GM12878 (cell line): Measurements from ENCODE around the gene RNU11. TPM values are rescaled to one million over a fixed set of nuclear protein-coding genes. Genes with fewer than 3 reads are reported as not detected.

Experiments
- CREM ChIP-seq: IDR thresholded peaks from 2 replicates; pipeline ENCODE4 v1.6.1; 2014; ENCODE audit warnings: antibody characterized with exemption, low read depth
- ELK1 ChIP-seq: IDR thresholded peaks from 2 replicates; pipeline ENCODE4 v1.6.1; 2012; ENCODE audit warnings: low read depth, low read length, improper control_type of control experiment
- ESRRA ChIP-seq: IDR thresholded peaks from 2 replicates; pipeline ENCODE4 v1.6.1; 2012; ENCODE audit warnings: mild to moderate bottlenecking, low read length, improper control_type of control experiment
- ETV6 ChIP-seq, 2 experiments: fragments of 450-650 bp in 1 of 2; IDR thresholded peaks in 1 of 2; conservative IDR thresholded peaks in 1 of 2; 2 replicates each; pipeline ENCODE4 v1.6.1; 2014; ENCODE audit warnings: antibody characterized with exemption in 1 of 2, borderline replicate concordance in 1 of 2, low read depth in 1 of 2, mild to moderate bottlenecking in 1 of 2, moderate library complexity in 1 of 2
- FOXK2 ChIP-seq: fragments of 450-650 bp; IDR thresholded peaks from 2 replicates; pipeline ENCODE4 v1.6.1; 2017; ENCODE audit warnings: mild to moderate bottlenecking, moderate library complexity
- JUND ChIP-seq: IDR thresholded peaks from 2 replicates; pipeline ENCODE4 v1.6.1; 2012; ENCODE audit warnings: low read depth, mild to moderate bottlenecking, low read length, improper control_type of control experiment, moderate library complexity
- LARP7 ChIP-seq: fragments of 450-650 bp; IDR thresholded peaks from 2 replicates; pipeline ENCODE4 v1.6.1; 2017; ENCODE audit warnings: mild to moderate bottlenecking
- MLLT1 ChIP-seq: fragments of 450-650 bp; IDR thresholded peaks from 2 replicates; pipeline ENCODE4 v1.6.1; 2016; ENCODE audit warnings: mild to moderate bottlenecking
- MYB ChIP-seq: fragments of 150-350 bp; IDR thresholded peaks from 2 replicates; pipeline ENCODE4 v1.6.1; 2014; ENCODE audit warnings: mild to moderate bottlenecking, low read depth, low read length, borderline replicate concordance
- NFYB ChIP-seq: IDR thresholded peaks from 2 replicates; pipeline ENCODE4 v1.6.1; 2011; ENCODE audit warnings: low read depth, mild to moderate bottlenecking, low read length, improper control_type of control experiment, moderate library complexity; ENCODE audit not compliant: insufficient read depth
- NR2C2 ChIP-seq: IDR thresholded peaks from 2 replicates; pipeline ENCODE4 v1.6.1; 2011; ENCODE audit warnings: borderline replicate concordance, low read depth; ENCODE audit not compliant: control insufficient read depth, insufficient read length
- SMAD5 ChIP-seq: IDR thresholded peaks from 2 replicates; pipeline ENCODE4 v1.6.1; 2016; ENCODE audit warnings: antibody characterized with exemption, low read depth
- SREBF2 ChIP-seq: IDR thresholded peaks from 2 replicates; pipeline ENCODE4 v1.6.1; 2012; ENCODE audit warnings: mild to moderate bottlenecking, low read length
- TBL1XR1 ChIP-seq: IDR thresholded peaks from 2 replicates; pipeline ENCODE4 v1.6.1; 2012; ENCODE audit warnings: low read depth, low read length, improper control_type of control experiment
- ZBTB11 ChIP-seq: fragments of 450-650 bp; formaldehyde crosslinking; IDR thresholded peaks from 2 replicates; pipeline ENCODE4 v1.5.0; 2022; ENCODE audit warnings: mild to moderate bottlenecking, missing genetic modification characterization
- ZNF592 ChIP-seq: fragments of 450-650 bp; IDR thresholded peaks from 2 replicates; pipeline ENCODE4 v1.6.1; 2017; ENCODE audit warnings: mild to moderate bottlenecking, moderate library complexity
- polyA plus RNA-seq, 11 experiments: library from polyadenylated mRNA; depleted of rRNA in 4 of 11; unstranded in 6 of 11; stranded (reverse) in 5 of 11; fragments of >200 nt; fragmentation: Nextera tagmentation in 4 of 11; fragmentation: Illumina TruSeq in 1 of 11; extraction: Ambion mirVana in 4 of 11; extraction: Trizol in 1 of 11; gene quantifications; 1 replicate in 1 of 11; 2 replicates in 10 of 11; pipeline versions ENCODE4 v1.2.1 to v1.2.3, GENCODE V29; 2011 to 2016; ENCODE audit warnings: inconsistent platforms in 2 of 11, missing spikeins in 2 of 11, low read depth in 1 of 11
- total RNA-seq, 4 experiments: library from RNA; depleted of rRNA in 3 of 4; stranded (reverse); fragments of >200 nt in 3 of 4; fragmentation: Illumina TruSeq in 1 of 4; extraction: Trizol in 1 of 4; gene quantifications; 2 replicates each; pipeline versions ENCODE4 v1.2.1 to v1.2.3, GENCODE V29; 2013 to 2021

RNU11 gene
- total and polyA plus RNA-seq, 10 of the 15 experiments (the other 5 are each of a cell fraction or from before 2014, with no cell fraction given): under 0.01 TPM; not detected in 9

GRCh38 chr1:28648474-28649198 is at the start of gene RNU11 (continued):
- TF ChIP-seq MLLT1 (peak; percentile 99), FOXK2 (peak; percentile 57; the same call in 1 of the 2 replicates), NFYB (no peak), ZBTB11 (CRISPR knock-in tag) (peak; percentile 86), MYB (peak; percentile 96), ELK1 (peak; percentile 46; the same call in 1 of the 2 replicates), JUND (no peak), ESRRA (peak; percentile 88), TBL1XR1 (peak; percentile 95; the same call in 1 of the 2 replicates), LARP7 (peak; percentile 44; the same call in 1 of the 2 replicates), CREM (peak; percentile 90), ETV6 (conservative IDR thresholded peaks at IDR 0.05 in 1 of 2, IDR thresholded peaks at IDR 0.05 in 1 of 2; ENCODE audit: borderline replicate concordance in 1 of 2, low read depth in 1 of 2) (peak in 1 of 2 experiments; percentile 91; a peak in 2 of 4 replicates), ZNF592 (peak; percentile 70; the same call in 1 of the 2 replicates), SMAD5 (peak; percentile 100), SREBF2 (no peak), NR2C2 (no peak)
